GM12878 (cell line): Measurements from ENCODE around the gene GMPPA. TPM values are rescaled to one million over a fixed set of nuclear protein-coding genes. Genes with fewer than 3 reads are reported as not detected.

Experiments used
- BACH1 ChIP-seq: fragments of 450-650 bp; IDR thresholded peaks from 2 replicates; pipeline ENCODE4 v1.6.1; 2017; ENCODE audit warnings: mild to moderate bottlenecking, borderline replicate concordance
- CBFB ChIP-seq: IDR thresholded peaks from 2 replicates; pipeline ENCODE4 v1.6.1; 2016; ENCODE audit warnings: antibody characterized with exemption, low read depth
- E4F1 ChIP-seq: fragments of 450-650 bp; IDR thresholded peaks from 2 replicates; pipeline ENCODE4 v1.6.1; 2018; ENCODE audit warnings: borderline replicate concordance, mild to moderate bottlenecking; ENCODE audit not compliant: partially characterized antibody
- EED ChIP-seq: sonication (generic); IDR thresholded peaks from 2 replicates; pipeline ENCODE4 v1.6.1; 2016; ENCODE audit warnings: antibody characterized with exemption, low read depth
- EGR1 ChIP-seq, 2 experiments: IDR thresholded peaks; 1 replicate in 1 of 2; 2 replicates in 1 of 2; pipeline ENCODE4 v1.6.1; 2011 to 2012; ENCODE audit warnings: low read depth in 2 of 2, low read length in 2 of 2, borderline replicate concordance in 1 of 2, mild to moderate bottlenecking in 1 of 2, moderate library complexity in 1 of 2
- IRF4 ChIP-seq: IDR thresholded peaks from 2 replicates; pipeline ENCODE4 v1.6.1; 2011; ENCODE audit warnings: low read depth, low read length
- JUNB ChIP-seq: IDR thresholded peaks from 2 replicates; pipeline ENCODE4 v1.6.1; 2016; ENCODE audit warnings: antibody characterized with exemption, mild to moderate bottlenecking
- MTA3 ChIP-seq: IDR thresholded peaks from 2 replicates; pipeline ENCODE4 v1.6.1; 2012; ENCODE audit warnings: low read length, inconsistent platforms, borderline replicate concordance
- MYC ChIP-seq: IDR thresholded peaks from 2 replicates; pipeline ENCODE4 v1.6.1; 2011; ENCODE audit warnings: mild to moderate bottlenecking, low read length, moderate library complexity, inconsistent platforms; ENCODE audit not compliant: insufficient read depth, insufficient replicate concordance, insufficient read length, severe bottlenecking
- RFX5 ChIP-seq: IDR thresholded peaks from 2 replicates; pipeline ENCODE4 v1.6.1; 2011; ENCODE audit warnings: low read depth, low read length, improper control_type of control experiment
- SIX5 ChIP-seq: IDR thresholded peaks from 2 replicates; pipeline ENCODE4 v1.6.1; 2011; ENCODE audit warnings: mild to moderate bottlenecking, low read depth, low read length, moderate library complexity; ENCODE audit not compliant: severe bottlenecking
- STAT1 ChIP-seq: fragments of 450-650 bp; conservative IDR thresholded peaks from 2 replicates; pipeline ENCODE4 v1.6.1; 2014; ENCODE audit warnings: antibody characterized with exemption, mild to moderate bottlenecking
- STAT3 ChIP-seq: IDR thresholded peaks from 2 replicates; pipeline ENCODE4 v1.6.1; 2011; ENCODE audit warnings: low read depth, low read length, improper control_type of control experiment
- TCF7 ChIP-seq: IDR thresholded peaks from 2 replicates; pipeline ENCODE4 v1.6.1; 2014; ENCODE audit warnings: antibody characterized with exemption, borderline replicate concordance
- YBX1 ChIP-seq: fragments of 450-650 bp; IDR thresholded peaks from 2 replicates; pipeline ENCODE4 v1.6.1; 2016; ENCODE audit warnings: antibody characterized with exemption
- ZBED1 ChIP-seq: IDR thresholded peaks from 2 replicates; pipeline ENCODE4 v1.6.1; 2016; ENCODE audit warnings: borderline replicate concordance
- ZBTB11 ChIP-seq: fragments of 450-650 bp; formaldehyde crosslinking; IDR thresholded peaks from 2 replicates; pipeline ENCODE4 v1.5.0; 2022; ENCODE audit warnings: mild to moderate bottlenecking, missing genetic modification characterization
- ZBTB33 ChIP-seq: fragments of 450-650 bp; IDR thresholded peaks from 2 replicates; pipeline ENCODE4 v1.6.1; 2017; ENCODE audit warnings: mild to moderate bottlenecking
- ZBTB4 ChIP-seq: fragments of 450-650 bp; formaldehyde crosslinking; IDR thresholded peaks from 2 replicates; pipeline ENCODE4 v1.4.0; 2022; ENCODE audit warnings: mild to moderate bottlenecking, moderate library complexity
- polyA plus RNA-seq, 11 experiments: library from polyadenylated mRNA; depleted of rRNA in 4 of 11; unstranded in 6 of 11; stranded (reverse) in 5 of 11; fragments of >200 nt; fragmentation: Nextera tagmentation in 4 of 11; fragmentation: Illumina TruSeq in 1 of 11; extraction: Ambion mirVana in 4 of 11; extraction: Trizol in 1 of 11; gene quantifications; 1 replicate in 1 of 11; 2 replicates in 10 of 11; pipeline versions ENCODE4 v1.2.1 to v1.2.3, GENCODE V29; 2011 to 2016; ENCODE audit warnings: inconsistent platforms in 2 of 11, missing spikeins in 2 of 11, low read depth in 1 of 11
- total RNA-seq, 4 experiments: library from RNA; depleted of rRNA in 3 of 4; stranded (reverse); fragments of >200 nt in 3 of 4; fragmentation: Illumina TruSeq in 1 of 4; extraction: Trizol in 1 of 4; gene quantifications; 2 replicates each; pipeline versions ENCODE4 v1.2.1 to v1.2.3, GENCODE V29; 2013 to 2021

GMPPA gene
- total and polyA plus RNA-seq, 10 of the 15 experiments (the other 5 are each of a cell fraction or from before 2014, with no cell fraction given), result 1.9 to 83.2 (median 45.0) TPM

GRCh38 chr2:219543596-219544358 is 45.1 kb downstream of the GMPPA start, which contains the start of the genes CHPF and TMEM198 (continued):
- TF ChIP-seq ZBTB11 (CRISPR knock-in tag) (no peak), YBX1 (no peak), ZBED1 (no peak), MYC (no peak), RFX5 (peak; percentile 75; the same call in 1 of the 2 replicates), STAT1 (no peak), SIX5 (no peak), BACH1 (0 out of 2 replicates have a peak, but pooled peaks have one; percentile 6), ZBTB4 (CRISPR knock-in tag) (no peak), EGR1 (IDR thresholded peaks at IDR 0.05; ENCODE audit: borderline replicate concordance in 1 of 2, low read depth in 2 of 2, low read length in 2 of 2) (peak in 1 of 2 experiments; percentile 39; a peak in 2 of 3 replicates), EED (no peak), STAT3 (no peak), CBFB (no peak), JUNB (no peak), MTA3 (no peak), TCF7 (no peak), ZBTB33 (no peak), IRF4 (no peak), E4F1 (peak; percentile 13)
